ENCODE data around the gene SPG11. TPM values are rescaled to one million over a fixed set of nuclear protein-coding genes. Genes with fewer than 3 reads are reported as not detected.

Gene SPG11
- total and polyA plus RNA-seq, 9 of the 15 experiments (the other 6 are each of a cell fraction or from before 2014, with no cell fraction given): 23.3 to 71.2 (median 45.6) TPM

GRCh38 chr15:44711743-44712345 is 48.4 kb upstream of the SPG11 start (continued):
- TF ChIP-seq REST (IDR thresholded peaks at IDR 0.05; ENCODE audit: borderline replicate concordance) (no peak), REST (CRISPR knock-in tag; IDR thresholded peaks at IDR 0.05; ENCODE audit: low read depth) (no peak), GTF2F1 (IDR thresholded peaks at IDR 0.05; ENCODE audit: low read depth, low read length) (no peak), ATF2 (CRISPR knock-in tag; IDR thresholded peaks at IDR 0.05) (no peak), NR4A1 (CRISPR knock-in tag; IDR thresholded peaks at IDR 0.05) (no peak), NR4A1 (tag; IDR thresholded peaks at IDR 0.05) (no peak), CUX1 (CRISPR knock-in tag; IDR thresholded peaks at IDR 0.05) (no peak), ZZZ3 (IDR thresholded peaks at IDR 0.05) (no peak), GABPA (tag; conservative IDR thresholded peaks at IDR 0.05; ENCODE audit: low read depth) (no peak; the same call in 1 of the 2 replicates), ATF7 (IDR thresholded peaks at IDR 0.05) (no peak), NCOA4 (IDR thresholded peaks at IDR 0.05; ENCODE audit: partially characterized antibody) (no peak), PTBP1 (IDR thresholded peaks at IDR 0.05; ENCODE audit: low read depth, low read length) (no peak), ZNF644 (tag; IDR thresholded peaks at IDR 0.05; ENCODE audit: low read depth) (no peak), FOXA3 (CRISPR knock-in tag; conservative IDR thresholded peaks at IDR 0.05 in 1 of 2, IDR thresholded peaks at IDR 0.05 in 1 of 2) (no peak)

Measured in K562 (cell line).